ENCODE measurements around the gene SNX4.
"Not testable (repeated sequence)": the region's sequence is repeated elsewhere in the genome, so short reads cannot be mapped to it uniquely, and the experiment has no call there.

SNX4 gene

GRCh38 chr3:125482406-125482805, 37.6 kb downstream of the SNX4 start:
- TF ChIP-seq EZH2 (optimal IDR thresholded peaks at IDR 0.05; ENCODE audit: low read depth, low read length), result no peak
- TF ChIP-seq CTCF (IDR thresholded peaks at IDR 0.05; ENCODE audit: low read length), result no peak
- Histone ChIP-seq H3K4me2 (ENCODE audit: low read depth, low read length) (no peak overlapping the region), H3K4me1 (ENCODE audit: low read length) (no peaks in the 10 kb centered on the region), H3K9me2 (replicated peaks; ENCODE audit: insufficient read depth, low read length) (no peaks in the 10 kb centered on the region), H3F3A (ENCODE audit: insufficient read depth, low read length) (no peaks in the 10 kb centered on the region), H3K36me3 (replicated peaks; ENCODE audit: insufficient read depth, low read length) (no peaks in the 10 kb centered on the region), H3K27me3 (replicated peaks; ENCODE audit: insufficient read depth, low read length) (no peaks in the 10 kb centered on the region), H3K9me3 (replicated peaks; ENCODE audit: insufficient read depth, low read length) (no peaks in the 10 kb centered on the region), H3K79me2 (ENCODE audit: low read length) (no peaks in the 10 kb centered on the region), H3K4me3 (ENCODE audit: low read length) (no peak overlapping the region), H2AFZ (ENCODE audit: low read length) (no peak overlapping the region), H3K9ac (ENCODE audit: low read length) (no peak overlapping the region), H4K20me1 (ENCODE audit: insufficient read depth, low read length) (no peaks in the 10 kb centered on the region; the same call in 1 of the 2 replicates), H3K27ac (ENCODE audit: low read length) (no peak overlapping the region)
- DNase-seq, result no peak

GRCh38 chr3:125481786-125482185, 38.2 kb downstream of the SNX4 start:
- H3F3A ChIP-seq (ENCODE audit: insufficient read depth, low read length), result no peaks in the 10 kb centered on the region
- TF ChIP-seq CTCF (IDR thresholded peaks at IDR 0.05; ENCODE audit: low read length), result no peak
- TF ChIP-seq EZH2 (optimal IDR thresholded peaks at IDR 0.05; ENCODE audit: low read depth, low read length), result no peak
- no peak for TF ChIP-seq EZH2phosphoT487 (IDR thresholded peaks at IDR 0.05; ENCODE audit: low read length)
- no peaks in the 10 kb centered on the region for H3K4me1 ChIP-seq (ENCODE audit: low read length)
- H3K36me3 ChIP-seq (replicated peaks; ENCODE audit: insufficient read depth, low read length), result no peaks in the 10 kb centered on the region
- no peak overlapping the region for H3K27ac ChIP-seq (ENCODE audit: low read length)
- DNase-seq, result no peak
- no peak overlapping the region for H3K4me3 ChIP-seq (ENCODE audit: low read length)
- H2AFZ ChIP-seq (ENCODE audit: low read length), result no peak overlapping the region
- no peaks in the 10 kb centered on the region for H3K9me2 ChIP-seq (replicated peaks; ENCODE audit: insufficient read depth, low read length)
- H3K27me3 ChIP-seq (replicated peaks; ENCODE audit: insufficient read depth, low read length), result no peaks in the 10 kb centered on the region
- H3K9ac ChIP-seq (ENCODE audit: low read length), result no peak overlapping the region
- H3K4me2 ChIP-seq (ENCODE audit: low read depth, low read length), result no peak overlapping the region
- H4K20me1 ChIP-seq (ENCODE audit: insufficient read depth, low read length), result no peaks in the 10 kb centered on the region; the same call in 1 of the 2 replicates
- H3K9me3 ChIP-seq (replicated peaks; ENCODE audit: insufficient read depth, low read length), result no peaks in the 10 kb centered on the region
- H3K79me2 ChIP-seq (ENCODE audit: low read length), result no peaks in the 10 kb centered on the region

- H3K79me2 ChIP-seq (ENCODE audit: low read length); H3K4me2 ChIP-seq (ENCODE audit: low read depth, low read length); H3K27me3 ChIP-seq (replicated peaks; ENCODE audit: insufficient read depth, low read length); H3K4me3 ChIP-seq (ENCODE audit: low read length); H3K4me1 ChIP-seq (ENCODE audit: low read length); DNase-seq; H3K9ac ChIP-seq (ENCODE audit: low read length); H3K27ac ChIP-seq (ENCODE audit: low read length); H3K9me2 ChIP-seq (replicated peaks; ENCODE audit: insufficient read depth, low read length); H2AFZ ChIP-seq (ENCODE audit: low read length); H4K20me1 ChIP-seq (ENCODE audit: insufficient read depth, low read length); H3F3A ChIP-seq (ENCODE audit: insufficient read depth, low read length); H3K36me3 ChIP-seq (replicated peaks; ENCODE audit: insufficient read depth, low read length); H3K9me3 ChIP-seq (replicated peaks; ENCODE audit: insufficient read depth, low read length): not testable (repeated sequence)
Measured at GRCh38 chr3:125481375-125481759, 38.6 kb downstream of the SNX4 start.

- TF ChIP-seq EZH2phosphoT487 (IDR thresholded peaks at IDR 0.05; ENCODE audit: low read length), result no peak
- no peak for TF ChIP-seq EZH2 (optimal IDR thresholded peaks at IDR 0.05; ENCODE audit: low read depth, low read length)
- DNase-seq, result no peak
- H3K9me2 ChIP-seq (replicated peaks; ENCODE audit: insufficient read depth, low read length), result no peaks in the 10 kb centered on the region
- H3K36me3 ChIP-seq (replicated peaks; ENCODE audit: insufficient read depth, low read length), result no peaks in the 10 kb centered on the region
- H3K4me3 ChIP-seq (ENCODE audit: low read length), result no peak overlapping the region
- H3K27me3 ChIP-seq (replicated peaks; ENCODE audit: insufficient read depth, low read length), result no peaks in the 10 kb centered on the region
- no peak overlapping the region for H3K27ac ChIP-seq (ENCODE audit: low read length)
- no peaks in the 10 kb centered on the region; the same call in 1 of the 2 replicates for H4K20me1 ChIP-seq (ENCODE audit: insufficient read depth, low read length)
- H3K79me2 ChIP-seq (ENCODE audit: low read length), result no peaks in the 10 kb centered on the region
- no peaks in the 10 kb centered on the region for H3F3A ChIP-seq (ENCODE audit: insufficient read depth, low read length)
- no peak overlapping the region for H3K9ac ChIP-seq (ENCODE audit: low read length)
- no peaks in the 10 kb centered on the region for H3K9me3 ChIP-seq (replicated peaks; ENCODE audit: insufficient read depth, low read length)
- no peak overlapping the region for H2AFZ ChIP-seq (ENCODE audit: low read length)
- H3K4me2 ChIP-seq (ENCODE audit: low read depth, low read length), result no peak overlapping the region
- no peaks in the 10 kb centered on the region for H3K4me1 ChIP-seq (ENCODE audit: low read length)
Measured at GRCh38 chr3:125480656-125481374, 39.2 kb downstream of the SNX4 start.

Measured in MM.1S (cell line).